Endothelial cell of umbilical vein (primary cell): ENCODE measurements around the gene RNLS. TPM values are rescaled to one million over a fixed set of nuclear protein-coding genes. Genes with fewer than 3 reads are reported as not detected.

Source experiments
- BruUV-seq: library from RNA; stranded (reverse); fragments of 400-500 nt; replicated peaks from 2 replicates; lab custom pipeline; 2021; lab: Mats Ljungman, UMichigan
- CTCF ChIA-PET: fragments of 300-600, 350-600 bp; sonication (Branson Sonifier 250); formaldehyde crosslinking; loops from one replicate; lab custom pipeline; 2021; ENCODE audit warnings: antibody characterized with exemption, inconsistent platforms; lab: Charles Lee
- POLR2A ChIA-PET: fragments of 300-600, 350-600 bp; sonication (Branson Sonifier 250); formaldehyde crosslinking; loops from one replicate; lab custom pipeline; 2021; ENCODE audit warnings: antibody characterized with exemption, inconsistent platforms; lab: Charles Lee
- DNase-seq: peaks from one replicate; pipeline ENCODE4 v3.0.0-alpha.2; 2011; ENCODE audit warnings: low read depth, low spot score
- FAIRE-seq: peaks from 2 replicates; lab custom pipeline; 2011; peaks lifted over from hg19 to GRCh38; lab: Jason Lieb, UNC
- H2AFZ ChIP-seq: 2 replicates; pipeline ENCODE4 v1.6.0; 2012; ENCODE audit warnings: low read depth, low read length, control low read depth, inconsistent platforms
- H3K27ac ChIP-seq: 2 replicates; pipeline ENCODE4 v1.5.1; 2011; ENCODE audit warnings: low read depth, mild to moderate bottlenecking, control low read depth, low read length, moderate library complexity; ENCODE audit not compliant: insufficient read depth
- H3K27me3 ChIP-seq, 2 experiments: 2 replicates each; pipeline versions ENCODE4 v1.6.0 to v1.6.1; 2011; ENCODE audit warnings: low read length in 2 of 2, mixed read lengths in 1 of 2; ENCODE audit not compliant: control insufficient read depth in 2 of 2, insufficient read depth in 2 of 2
- H3K36me3 ChIP-seq, 2 experiments: 2 replicates in 1 of 2; 3 replicates in 1 of 2; pipeline ENCODE4 v1.5.1; 2011; ENCODE audit warnings: low read length in 2 of 2, mild to moderate bottlenecking in 1 of 2, moderate library complexity in 1 of 2; ENCODE audit not compliant: control insufficient read depth in 2 of 2, insufficient read depth in 2 of 2; ENCODE audit errors: extremely low read depth in 1 of 2
- H3K4me1 ChIP-seq: 3 replicates; pipeline ENCODE4 v1.5.1; 2011; ENCODE audit warnings: mild to moderate bottlenecking, low read length; ENCODE audit not compliant: control insufficient read depth, insufficient read depth; ENCODE audit errors: extremely low read depth
- H3K4me2 ChIP-seq: 2 replicates; pipeline ENCODE4 v1.6.1; 2011; ENCODE audit warnings: low read length, control low read depth, mixed read lengths; ENCODE audit not compliant: insufficient read depth
- H3K4me3 ChIP-seq, 3 experiments: fragments of 200-600 bp in 1 of 3; sonication (generic), shearing (Covaris generic) in 1 of 3; replicated peaks in 1 of 3; 2 replicates each; pipeline ENCODE4 v1.5.1; 2011 to 2016; ENCODE audit warnings: control low read depth in 3 of 3, low read length in 3 of 3, mild to moderate bottlenecking in 2 of 3, inconsistent platforms in 1 of 3, low read depth in 1 of 3, moderate library complexity in 1 of 3; ENCODE audit not compliant: insufficient read depth in 1 of 3
- H3K79me2 ChIP-seq: 2 replicates; pipeline ENCODE4 v1.6.0; 2012; ENCODE audit warnings: low read length, inconsistent platforms; ENCODE audit not compliant: control insufficient read depth, insufficient read depth
- H3K9ac ChIP-seq: replicated peaks from 2 replicates; pipeline ENCODE3; 2011; ENCODE audit warnings: low read length, control low read depth; ENCODE audit not compliant: insufficient read depth; ENCODE audit errors: extremely low read depth
- H3K9me1 ChIP-seq: replicated peaks from 3 replicates; pipeline ENCODE4 v1.6.0; 2011; ENCODE audit warnings: mild to moderate bottlenecking, low read length; ENCODE audit not compliant: control insufficient read depth, insufficient read depth; ENCODE audit errors: extremely low read depth
- H3K9me3 ChIP-seq: replicated peaks from 2 replicates; pipeline ENCODE4 v1.5.1; 2012; ENCODE audit warnings: low read length, inconsistent platforms; ENCODE audit not compliant: control insufficient read depth, insufficient read depth
- H4K20me1 ChIP-seq: replicated peaks from 2 replicates; pipeline ENCODE3; 2011; ENCODE audit warnings: mild to moderate bottlenecking, low read length; ENCODE audit not compliant: control insufficient read depth, insufficient read depth; ENCODE audit errors: extremely low read depth
- CTCF ChIP-seq, 2 donors: IDR thresholded peaks; 1 replicate in 1 of 2; 2 replicates in 1 of 2; pipeline ENCODE4 v1.5.1; 2011; ENCODE audit warnings: low read length in 2 of 2, mild to moderate bottlenecking in 2 of 2, moderate library complexity in 2 of 2, control low read depth in 1 of 2, inconsistent platforms in 1 of 2, low read depth in 1 of 2; ENCODE audit not compliant: insufficient read depth in 1 of 2; ENCODE audit errors: extremely low read depth in 1 of 2
- EZH2 ChIP-seq: IDR thresholded peaks from 2 replicates; pipeline ENCODE4 v1.6.1; 2012; ENCODE audit warnings: borderline replicate concordance, low read depth, mild to moderate bottlenecking, moderate library complexity, low read length, inconsistent platforms; ENCODE audit not compliant: severe bottlenecking
- FOS ChIP-seq: IDR thresholded peaks from 2 replicates; pipeline ENCODE4 v1.6.1; 2011; ENCODE audit warnings: mild to moderate bottlenecking, low read length, moderate library complexity, borderline replicate concordance; ENCODE audit not compliant: insufficient read depth
- GATA2 ChIP-seq: IDR thresholded peaks from 2 replicates; pipeline ENCODE4 v1.7.0; 2011; ENCODE audit warnings: low read depth, mild to moderate bottlenecking, moderate library complexity, mixed read lengths, low read length; ENCODE audit not compliant: insufficient read length, insufficient read depth
- JUN ChIP-seq: IDR thresholded peaks from 2 replicates; pipeline ENCODE4 v1.6.1; 2011; ENCODE audit warnings: borderline replicate concordance, low read depth; ENCODE audit not compliant: insufficient read length, insufficient read depth
- MAX ChIP-seq: IDR thresholded peaks from 2 replicates; pipeline ENCODE4 v1.6.1; 2011; ENCODE audit not compliant: insufficient read depth, insufficient read length
- MYC ChIP-seq: IDR thresholded peaks from one replicate; pipeline ENCODE4 v1.6.1; 2011; ENCODE audit warnings: mild to moderate bottlenecking, low read depth, low read length
- POLR2A ChIP-seq: IDR thresholded peaks from 2 replicates; pipeline ENCODE4 v1.6.1; 2012; ENCODE audit warnings: low read depth, mild to moderate bottlenecking, control low read depth, low read length
- POLR2AphosphoS5 ChIP-seq: IDR thresholded peaks from 2 replicates; pipeline ENCODE4 v1.6.1; 2012; ENCODE audit warnings: low read depth, mild to moderate bottlenecking, control low read depth, low read length, moderate library complexity; ENCODE audit not compliant: insufficient read depth
- dilution Hi-C: fragments of 300-500 bp; cut with MboI; formaldehyde crosslinking; loops from one replicate; pipeline ENCODE4 v1.15.0; 2019; ENCODE audit warnings: low sequenced_read_pairs; ENCODE audit not compliant: extremely low pct_ligation_motif_present
- intact Hi-C: fragments of 100-400 bp; cut with micrococcal nuclease; formaldehyde crosslinking; loops from one replicate; pipeline ENCODE4 v1.10.0; 2022
- polyA plus RNA-seq, 4 experiments: library from polyadenylated mRNA; depleted of rRNA in 3 of 4; stranded (reverse) in 3 of 4; unstranded in 1 of 4; fragments of >200 nt; gene quantifications; 2 replicates each; pipeline versions ENCODE4 v1.2.1 to v1.2.3, GENCODE V29; 2011 to 2012; ENCODE audit warnings: missing spikeins in 1 of 4
- total RNA-seq: library from RNA; stranded (reverse); gene quantifications from 2 replicates; pipeline ENCODE4 v1.2.3, GENCODE V29; 2021

The RNLS gene
- total and polyA plus RNA-seq, 2 donors (not counting 3 experiments of a cell fraction or from before 2014, with no cell fraction given): 2.5 to 4.6 TPM

- dilution Hi-C loops: no loop called here
- CTCF ChIA-PET: interaction anchor here (1.0 to 1.8 kb wide), 6 partner anchors 10 to 542 kb away, joined by 3 to 6 read pairs (median 4); no protein-coding TSS in a partner anchor
- no peak for FAIRE-seq
These were observed 190.9 kb downstream of the RNLS start for GRCh38 chr10:88392222-88392621.

More at GRCh38 chr10:88392222-88392621, 190.9 kb downstream of the RNLS start:
- no peak overlapping the region for H3K4me3 ChIP-seq
- H3K9me3 ChIP-seq: no peaks in the 10 kb centered on the region
- no peaks in the 10 kb centered on the region for H3K4me1 ChIP-seq
- no peak overlapping the region for H3K4me2 ChIP-seq
- no peaks in the 10 kb centered on the region for H3K36me3 ChIP-seq
- POLR2A ChIA-PET: no interaction called here
- H3K9ac ChIP-seq: no peak overlapping the region
- intact Hi-C loops: no loop called here
- H3K9me1 ChIP-seq: no peaks in the 10 kb centered on the region
- no peaks in the 10 kb centered on the region for H3K79me2 ChIP-seq
- H3K27me3 ChIP-seq: no peaks in the 10 kb centered on the region
- H3K27ac ChIP-seq: no peak overlapping the region
- no peak overlapping the region for H2AFZ ChIP-seq
- no TSS peak for BruUV-seq
- no peak for DNase-seq
- TF ChIP-seq JUN (no peak), MAX (no peak), FOS (no peak), EZH2 (no peak), MYC (no peak), GATA2 (no peak), POLR2A (no peak), CTCF (IDR thresholded peaks at IDR 0.05; ENCODE audit: extremely low read depth in 1 of 2, insufficient read depth in 1 of 2, low read depth in 1 of 2, low read length in 2 of 2) (no peak), POLR2AphosphoS5 (no peak)
- H4K20me1 ChIP-seq: no peaks in the 10 kb centered on the region
